NCI-H2196 (cell line): Measurements from ENCODE around the gene SLC30A2.

Source experiments
- DNase-seq: peaks from one replicate; lab custom pipeline; 2025; ENCODE audit not compliant: unreplicated experiment; lab: John Stamatoyannopoulos, UW

Gene SLC30A2

DNA sequence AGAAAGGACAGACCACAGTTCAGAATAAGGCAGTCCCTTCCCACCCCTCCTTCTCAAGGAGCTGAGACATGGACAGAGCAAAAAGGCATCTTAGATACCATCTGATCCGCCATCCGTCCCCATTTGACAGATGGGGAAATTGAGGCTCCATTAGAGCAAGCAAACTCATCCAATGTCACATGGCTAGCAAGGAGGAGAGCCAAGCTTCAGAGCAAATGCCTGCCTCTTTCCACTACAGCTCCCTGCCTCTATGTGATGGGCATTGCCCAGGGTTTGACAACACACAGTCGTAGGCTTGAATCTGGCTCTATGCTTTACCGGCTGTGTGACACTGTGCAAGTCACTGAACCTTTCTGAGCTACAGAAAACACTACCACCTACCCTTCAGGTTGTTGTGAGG is 3.9 kb downstream of the SLC30A2 start:
- no peak for DNase-seq

DNA sequence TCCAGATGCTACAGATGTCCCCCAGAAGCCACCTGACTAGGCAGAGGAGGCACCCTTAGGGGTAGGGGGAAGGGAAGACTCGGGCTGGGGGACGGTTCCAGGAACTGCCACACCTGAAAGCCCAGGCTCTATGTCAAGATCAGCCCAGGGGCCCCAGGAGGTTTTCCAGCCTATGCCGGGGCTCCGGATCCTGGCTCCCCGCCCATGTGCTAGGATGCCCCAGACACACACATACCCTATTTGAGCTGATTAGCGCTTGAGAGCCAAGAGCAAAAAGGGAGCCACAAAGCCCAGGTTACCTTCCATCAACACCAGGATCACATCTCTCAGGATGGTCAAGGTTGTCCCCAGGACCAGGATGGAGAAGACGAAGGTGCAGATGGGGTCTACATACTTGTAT is 4.5 kb downstream of the SLC30A2 start:
- DNase-seq = no peak

DNA sequence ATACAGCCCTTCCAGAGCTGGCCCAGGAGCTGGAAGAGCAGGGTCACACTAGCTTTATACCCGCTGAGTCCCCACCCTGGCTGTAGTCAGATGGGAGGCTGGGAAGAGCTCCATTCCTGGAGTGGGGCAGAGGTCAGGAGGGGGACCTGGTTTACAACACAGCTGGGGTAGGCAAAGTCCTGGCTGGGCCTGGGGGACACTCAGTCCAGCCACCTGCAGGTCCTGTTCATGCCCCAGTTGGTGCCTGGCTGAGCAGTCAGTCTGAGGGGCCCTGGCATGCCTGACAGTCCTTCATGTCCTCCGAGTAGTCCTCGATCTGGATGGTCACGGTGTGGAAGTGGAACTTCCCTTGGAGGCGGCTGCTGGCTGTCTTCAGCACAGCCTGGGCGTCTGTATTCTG is 7.0 kb downstream of the SLC30A2 start:
- DNase-seq = no peak

DNA sequence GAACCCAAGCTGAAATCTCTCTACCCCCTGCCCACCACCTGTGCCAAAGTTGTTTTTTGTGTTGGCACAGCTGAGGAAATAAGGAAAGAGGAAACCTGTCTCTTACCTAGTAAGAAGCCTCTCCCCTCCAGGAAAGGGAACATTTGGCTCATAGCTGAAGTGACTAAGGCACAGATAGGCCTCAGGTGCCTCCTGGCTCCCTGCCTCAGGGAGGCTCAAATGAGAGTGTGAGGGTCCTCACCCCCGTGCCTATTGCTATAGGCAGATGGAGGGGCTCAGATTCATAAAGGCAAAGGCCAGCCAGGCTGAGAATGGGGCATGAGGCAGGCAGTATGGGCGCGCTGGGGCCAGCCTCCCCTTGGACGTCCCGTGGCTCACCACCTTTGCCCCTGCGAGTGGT is 7.4 kb downstream of the SLC30A2 start:
- DNase-seq = no peak

DNA sequence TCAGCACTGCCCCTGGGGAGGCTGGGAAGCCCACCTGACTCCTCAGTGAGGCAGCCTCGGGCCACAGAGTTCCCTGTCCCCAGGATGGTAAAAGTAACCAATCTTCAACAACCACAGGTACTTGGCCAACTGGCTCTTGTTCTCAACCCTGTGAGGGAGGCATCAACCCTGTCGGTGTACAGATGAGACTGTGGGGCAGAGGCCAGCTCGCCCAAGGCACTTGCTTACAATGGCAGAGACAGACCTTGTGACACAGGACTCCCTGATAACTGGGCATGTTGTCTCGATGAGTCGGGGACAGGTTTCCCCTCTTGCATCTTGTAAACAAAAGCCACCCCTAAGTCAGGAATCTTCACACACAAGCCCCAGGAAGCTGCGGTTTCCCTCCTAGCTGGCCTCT is 8.0 kb downstream of the SLC30A2 start:
- no peak for DNase-seq

DNA sequence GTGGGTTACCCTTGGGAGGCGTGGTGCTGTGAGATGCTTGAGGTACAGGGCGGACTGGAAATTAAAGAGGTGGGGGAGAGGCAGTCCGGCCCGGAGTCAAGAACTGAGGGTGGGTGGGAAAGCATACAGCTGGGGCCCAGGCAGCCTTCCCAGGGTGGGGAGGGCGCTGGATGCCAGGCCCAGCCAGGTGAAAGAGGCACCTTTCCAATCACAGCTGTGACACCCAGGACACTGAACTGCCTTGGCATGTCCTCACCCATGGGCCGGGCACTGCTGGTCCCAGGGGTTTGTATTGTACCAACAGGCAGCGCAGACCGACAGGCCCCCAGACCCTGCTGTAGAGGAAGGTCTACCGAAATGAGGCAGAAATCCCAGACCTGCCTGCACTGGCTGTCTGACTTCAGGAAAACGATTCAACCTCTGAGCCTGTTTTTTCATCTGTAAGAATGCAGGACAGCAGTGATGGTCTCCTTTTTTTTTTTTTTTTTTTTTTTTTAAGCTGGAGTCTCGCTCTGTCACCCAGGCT is 9.1 kb downstream of the SLC30A2 start:
- DNase-seq = no peak

DNA sequence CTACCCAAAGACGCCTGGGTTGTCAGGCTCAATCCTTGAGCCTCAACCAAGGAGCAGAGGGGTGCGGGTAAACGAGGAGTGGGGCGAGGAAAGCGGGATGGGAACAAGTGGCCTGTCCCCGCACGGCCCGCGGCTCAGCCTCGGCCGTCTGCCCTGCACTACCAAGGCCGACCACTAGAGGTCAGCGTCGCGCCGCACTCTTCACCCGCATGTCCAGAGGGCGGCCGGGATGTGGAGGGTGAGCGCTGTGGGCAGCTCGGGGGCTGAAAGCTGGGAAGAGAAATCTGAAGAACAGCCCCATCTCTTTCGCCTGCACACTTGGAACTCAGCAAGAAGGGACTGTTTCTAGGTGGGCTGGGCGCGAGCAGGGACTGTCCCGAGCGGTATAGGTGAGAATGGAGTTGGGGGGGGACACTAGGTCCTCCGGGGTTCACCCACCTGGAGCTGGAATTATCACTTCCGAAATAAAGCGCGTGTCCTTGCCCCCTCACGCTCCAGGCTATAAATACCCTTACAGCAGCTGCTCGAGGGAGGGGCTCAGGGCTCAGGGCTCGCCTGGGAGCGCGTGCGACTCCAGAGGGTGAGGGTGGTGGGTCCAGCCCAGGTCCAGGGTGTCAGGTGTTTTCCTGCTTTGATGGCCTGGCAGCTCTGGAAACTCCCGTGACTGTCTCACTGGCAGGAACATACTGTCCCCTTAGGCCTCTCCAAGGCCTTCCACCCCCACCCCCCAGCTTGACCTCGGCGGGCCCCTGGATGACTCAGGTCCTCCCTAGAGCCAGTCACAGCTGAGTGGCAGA is 9.8 kb downstream of the SLC30A2 start:
- DNase-seq = peak; percentile 73

DNA sequence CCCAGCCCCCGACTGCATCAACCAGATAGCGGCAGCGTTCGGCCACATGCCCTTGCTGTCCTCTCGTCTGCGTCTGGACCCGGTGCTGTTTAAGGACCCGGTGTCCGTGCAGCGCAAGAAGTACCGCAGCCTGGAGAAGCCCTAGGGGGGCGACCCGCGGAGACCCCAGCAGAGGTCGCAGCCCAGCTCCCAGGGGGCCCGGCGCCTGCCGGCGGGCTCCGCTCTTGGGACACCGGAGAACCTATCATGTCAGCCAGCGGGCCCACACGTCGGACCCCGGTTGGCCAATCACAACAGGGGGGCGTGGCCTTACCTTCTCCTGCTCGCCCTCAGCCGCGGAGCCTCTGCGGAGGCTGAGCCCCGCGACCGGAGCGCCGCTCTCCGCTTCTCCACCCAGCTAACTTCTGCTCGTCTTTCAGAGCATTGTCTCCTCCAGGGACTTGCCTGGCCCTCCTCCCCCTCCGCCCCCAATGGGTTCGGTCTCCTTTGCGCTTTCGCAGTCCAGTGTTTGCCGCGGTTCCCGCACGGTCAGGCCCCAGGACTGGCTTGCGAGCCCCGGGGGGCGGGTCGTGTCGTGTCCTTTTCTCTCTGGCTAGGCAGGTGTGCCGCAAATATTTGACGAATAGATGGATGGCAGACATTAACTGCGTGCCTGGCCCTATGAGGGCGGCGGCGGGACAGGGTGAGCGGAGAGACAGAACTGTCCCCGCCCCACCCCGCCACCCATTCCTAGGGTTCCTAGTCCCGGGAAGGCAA is 10.5 kb downstream of the SLC30A2 start:
- peak; percentile 91 for DNase-seq

DNA sequence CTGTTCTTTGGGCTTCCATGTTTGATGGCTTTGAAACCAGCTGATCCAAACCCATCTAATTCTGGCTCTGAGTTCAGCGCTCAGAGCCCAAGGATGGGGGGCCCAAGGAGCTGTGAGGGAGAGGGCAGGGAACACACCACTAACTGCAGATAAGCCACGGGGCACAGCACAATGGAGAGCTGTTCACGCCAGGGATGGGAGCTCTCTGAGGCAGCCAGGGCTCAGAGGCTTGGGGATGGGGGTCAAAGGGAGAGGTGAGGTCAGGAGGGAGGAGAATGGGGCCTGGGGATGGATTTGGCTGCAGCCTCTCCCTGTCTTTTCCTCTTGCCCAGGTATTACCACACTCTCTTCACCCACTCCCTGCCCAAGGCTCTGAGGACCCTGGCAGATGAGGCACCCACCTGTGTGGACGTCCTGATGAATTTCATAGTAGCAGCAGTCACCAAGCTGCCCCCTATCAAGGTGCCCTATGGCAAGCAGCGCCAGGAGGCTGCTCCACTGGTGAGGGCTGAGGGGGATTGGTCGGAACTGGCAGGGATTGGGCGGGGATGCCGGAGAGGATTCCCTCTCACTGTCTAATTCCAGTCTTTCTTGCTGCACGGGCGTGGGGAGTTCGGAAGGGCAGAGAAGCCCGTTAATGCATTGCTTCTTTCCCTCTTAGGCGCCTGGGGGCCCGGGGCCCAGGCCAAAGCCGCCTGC is 11.3 kb downstream of the SLC30A2 start:
- DNase-seq = no peak

DNA sequence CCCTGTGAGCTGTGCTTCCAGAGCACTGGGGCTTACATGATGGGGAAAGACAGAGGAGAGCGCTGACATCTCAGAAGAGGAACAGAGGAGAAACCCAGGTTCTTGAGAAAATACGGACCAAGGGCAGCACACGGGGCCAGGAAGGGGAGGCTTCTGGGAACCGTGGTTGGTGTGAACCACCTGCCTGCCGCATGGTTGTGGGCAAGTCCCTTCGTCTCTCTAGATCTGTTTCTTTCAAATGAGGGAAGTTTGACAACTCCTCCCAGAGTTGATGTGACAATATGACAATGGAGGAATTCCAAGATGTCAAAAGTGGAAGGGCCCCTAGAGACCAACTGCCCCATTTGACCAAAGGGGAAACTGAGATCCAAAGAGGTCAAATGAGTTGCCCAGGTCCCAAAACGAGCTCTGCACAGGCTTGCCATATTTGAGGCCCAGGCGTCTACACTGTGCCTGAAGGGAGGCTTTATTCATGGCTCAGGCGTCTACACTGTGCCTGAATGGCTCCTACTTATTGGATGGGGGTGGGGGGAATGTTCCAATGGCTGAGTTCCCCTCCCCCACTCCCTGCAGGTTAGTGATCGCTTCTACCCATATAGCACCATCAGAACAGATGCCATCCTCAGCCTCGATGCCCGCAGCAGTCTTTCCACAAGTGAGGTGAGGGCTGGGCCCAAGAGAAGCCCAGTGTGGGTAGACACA is 13.1 kb downstream of the SLC30A2 start:
- no peak for DNase-seq

DNA sequence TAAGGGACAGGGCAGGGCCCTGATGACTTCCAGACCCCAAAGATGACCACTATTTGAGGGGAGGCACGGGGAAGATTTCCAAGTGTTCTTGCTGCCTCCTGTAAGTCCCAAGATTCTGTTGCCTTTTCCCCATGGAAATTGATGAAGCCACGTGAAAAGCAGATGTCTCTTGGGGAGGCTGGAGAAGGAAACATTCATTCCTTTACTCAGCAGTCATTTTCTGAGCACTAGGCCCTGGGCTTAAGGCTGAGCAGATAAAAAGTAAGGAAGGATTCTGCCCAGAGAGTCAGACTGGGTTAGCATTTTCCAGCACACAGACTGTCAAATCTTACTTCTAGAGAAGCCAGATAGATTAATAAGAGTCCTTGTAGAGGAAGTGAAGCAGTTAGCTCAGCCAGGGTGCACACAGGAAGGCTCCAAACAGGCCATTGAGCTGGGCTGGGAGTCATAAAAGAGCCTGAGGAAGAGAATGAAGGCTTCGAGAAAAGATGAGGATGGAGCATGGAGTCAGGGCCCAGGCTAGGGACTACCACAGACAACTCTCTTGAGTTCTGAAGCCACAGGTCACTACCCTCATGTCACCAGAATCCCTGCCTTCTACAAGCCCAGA is 14.2 kb downstream of the SLC30A2 start:
- DNase-seq = no peak

DNA sequence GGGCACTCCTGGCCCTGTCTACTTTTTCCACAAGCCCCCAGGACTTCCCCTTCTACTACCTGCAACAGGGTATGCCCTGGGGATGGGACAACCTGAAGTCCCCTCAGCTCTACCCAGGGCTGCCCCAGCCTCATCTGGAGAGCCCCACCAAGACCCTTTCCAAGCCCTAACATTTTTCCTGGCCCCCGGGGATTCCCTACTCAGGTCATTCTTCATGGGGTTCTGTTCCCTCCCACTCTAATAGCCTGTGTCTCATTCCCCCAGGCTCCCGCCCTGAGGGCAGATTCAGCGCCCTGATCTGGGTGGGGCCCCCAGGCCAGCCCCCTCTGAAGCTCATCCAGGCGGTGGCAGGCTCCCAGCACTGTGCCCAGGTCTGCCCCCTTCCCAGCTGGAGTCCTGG is 14.7 kb downstream of the SLC30A2 start:
- DNase-seq = no peak

DNA sequence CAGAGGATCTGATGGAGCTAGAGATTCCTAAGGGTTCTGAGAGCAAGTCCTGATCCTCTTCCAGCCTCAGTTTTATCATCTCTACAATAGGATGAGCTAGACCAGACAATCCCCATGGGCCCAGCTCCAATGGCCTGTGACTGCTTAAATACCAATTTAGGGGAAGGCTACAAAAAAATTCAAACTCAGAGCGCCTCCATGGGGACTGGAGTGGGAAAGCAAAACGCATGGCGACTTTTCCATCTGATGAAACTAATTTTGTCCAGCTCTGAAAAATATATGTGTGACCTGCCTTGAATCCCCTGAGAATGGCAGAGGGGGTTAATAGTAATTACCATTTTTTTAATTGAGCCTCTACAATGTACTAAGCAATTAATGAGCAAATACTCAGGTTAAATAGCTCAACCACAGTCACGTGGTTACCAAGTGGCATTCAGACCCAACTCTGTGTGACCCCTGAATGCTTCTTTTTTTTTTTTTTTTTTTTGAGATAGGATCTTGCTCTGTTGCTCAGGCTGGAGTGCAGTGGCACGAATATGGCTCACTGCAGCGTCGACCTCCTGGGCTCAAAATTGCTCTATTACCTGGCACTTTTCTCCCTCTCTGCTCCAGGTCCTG is 15.9 kb downstream of the SLC30A2 start:
- DNase-seq = no peak

DNA sequence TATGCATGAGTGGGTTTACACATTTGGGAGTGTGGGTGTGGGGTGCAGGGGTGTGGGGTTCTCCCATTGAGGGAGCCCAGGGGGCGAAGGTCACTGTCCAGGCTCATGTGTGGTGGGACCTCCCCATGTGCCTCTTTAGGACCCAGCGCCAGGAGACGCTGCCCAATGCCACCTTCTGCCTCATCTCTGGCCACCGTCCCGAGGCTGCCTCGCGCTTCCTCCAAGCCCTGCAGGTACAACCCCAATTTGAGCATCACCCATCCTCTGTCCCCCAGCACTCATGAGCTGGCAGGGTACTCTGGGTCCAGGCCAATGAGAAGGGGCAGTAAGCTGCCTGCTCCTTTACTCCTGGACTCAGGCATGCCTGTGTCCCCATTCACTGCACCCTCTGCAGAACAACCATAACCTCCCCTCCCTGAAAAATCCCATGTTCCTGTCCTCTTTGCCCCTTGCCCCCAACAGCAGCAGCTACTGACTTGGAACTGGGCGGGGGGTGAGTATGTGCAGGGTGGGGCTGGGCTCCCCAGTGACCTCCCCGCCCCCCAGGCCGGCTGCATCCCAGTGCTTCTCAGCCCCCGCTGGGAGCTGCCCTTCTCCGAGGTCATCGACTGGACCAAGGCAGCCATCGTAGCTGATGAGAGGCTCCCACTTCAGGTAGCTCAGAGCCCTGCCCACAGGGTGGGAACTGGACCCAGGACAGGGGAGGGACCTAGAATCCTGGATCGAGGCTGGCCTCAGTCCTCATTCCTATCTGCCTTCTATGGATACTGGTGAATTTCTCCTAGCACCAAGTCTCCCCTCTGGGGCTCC is 16.7 kb downstream of the SLC30A2 start:
- no peak for DNase-seq

DNA sequence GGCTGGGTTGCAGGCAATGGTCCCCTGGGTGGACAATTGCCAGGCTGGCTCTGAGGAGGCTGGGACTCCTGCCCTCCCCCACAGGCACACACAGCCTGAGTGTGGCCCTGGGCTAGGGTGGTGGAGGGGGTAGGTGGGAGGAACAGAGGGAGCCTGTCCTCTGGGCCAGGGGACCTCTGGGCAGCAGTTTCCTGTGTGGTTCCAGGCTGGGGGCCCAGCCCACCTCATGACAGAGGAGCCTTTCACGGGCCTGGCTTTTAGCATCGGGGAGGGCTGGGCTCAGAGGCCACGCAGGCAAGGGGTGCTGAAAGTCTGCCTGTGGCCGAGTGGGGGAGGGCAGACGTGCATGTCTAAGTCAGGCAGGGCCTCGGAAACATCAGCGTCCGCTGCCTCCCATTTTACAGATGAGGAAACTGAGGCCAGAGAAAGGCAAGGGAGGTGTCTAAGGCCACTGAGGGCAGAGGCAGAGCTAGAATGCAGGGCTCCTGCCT is 17.4 kb downstream of the SLC30A2 start:
- no peak for DNase-seq

DNA sequence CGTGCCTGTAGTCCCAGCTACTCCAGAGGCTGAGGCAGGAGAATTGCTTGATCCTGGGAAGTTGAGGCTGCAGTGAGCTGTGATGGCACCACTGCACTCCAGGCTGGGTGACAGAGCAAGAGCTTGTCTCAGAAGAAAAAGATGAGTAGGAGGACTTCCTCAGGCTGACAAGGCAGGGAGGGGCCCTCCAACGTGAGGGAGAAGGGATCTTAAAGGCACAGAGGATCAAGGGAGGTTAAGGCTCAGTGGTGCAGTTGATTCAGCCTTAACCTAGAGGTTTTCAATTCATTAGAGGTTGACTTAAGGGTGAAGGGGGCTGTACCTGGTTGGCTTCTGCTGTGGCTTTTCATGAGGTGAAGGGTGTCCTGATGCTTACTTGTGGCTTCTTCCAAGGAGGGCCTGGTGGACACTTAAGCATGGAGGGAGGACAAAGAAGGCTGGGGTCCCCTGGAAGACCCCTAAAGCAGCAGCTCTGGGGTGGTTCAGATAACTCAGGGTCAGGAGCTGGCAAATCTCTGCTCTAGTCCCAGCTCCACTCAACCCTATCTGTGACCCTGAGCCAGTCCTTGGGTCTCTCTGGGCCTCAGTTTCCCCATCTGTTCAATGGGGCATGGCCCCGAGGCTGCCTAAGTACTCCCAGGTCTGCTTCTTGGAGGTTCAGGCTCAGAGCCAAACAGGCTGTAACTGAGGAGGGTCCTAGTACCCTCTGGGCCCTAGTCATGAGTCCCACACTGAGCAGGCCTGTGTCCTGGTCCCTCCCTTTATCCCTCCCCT is 18.0 kb downstream of the SLC30A2 start:
- no peak for DNase-seq

DNA sequence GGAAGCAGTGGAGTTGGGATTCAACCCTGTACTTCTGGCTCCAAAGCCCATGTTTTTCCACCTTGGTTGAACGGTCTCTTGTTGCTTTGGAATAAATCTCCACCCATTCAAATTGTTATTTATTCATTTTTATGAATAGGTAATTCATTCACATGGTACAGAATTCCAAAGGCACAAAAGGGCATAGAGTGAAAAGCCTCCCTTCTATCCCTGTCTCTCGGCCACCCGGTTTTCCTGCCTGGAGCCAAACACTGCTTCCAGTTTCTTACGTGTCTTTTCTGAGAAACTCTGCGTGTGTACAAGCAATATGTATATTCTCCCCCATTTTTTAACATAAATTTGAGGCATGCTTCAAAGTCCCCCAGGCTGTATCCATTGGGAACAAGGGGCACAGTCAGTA is 20.4 kb downstream of the SLC30A2 start:
- no peak for DNase-seq

DNA sequence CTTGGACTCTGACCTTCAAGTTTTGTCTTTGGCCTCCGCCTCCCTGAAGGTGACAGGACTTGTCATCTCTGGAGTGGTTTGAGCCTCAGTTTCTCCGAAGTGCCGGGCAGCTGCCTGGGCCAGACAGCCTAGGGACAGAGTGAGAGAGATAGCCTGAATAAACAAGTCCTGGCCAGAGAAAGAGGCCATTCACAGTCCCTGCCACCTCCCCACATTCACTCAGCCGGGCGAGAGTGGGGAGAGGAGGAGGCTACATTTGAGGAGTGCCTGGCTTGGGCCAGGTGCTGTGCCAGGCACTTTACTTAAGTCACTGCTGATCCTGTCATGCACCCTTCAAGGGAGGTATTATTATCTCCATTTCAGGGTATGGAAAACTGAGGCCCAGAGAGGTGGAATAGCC is 20.9 kb downstream of the SLC30A2 start:
- no peak for DNase-seq

DNA sequence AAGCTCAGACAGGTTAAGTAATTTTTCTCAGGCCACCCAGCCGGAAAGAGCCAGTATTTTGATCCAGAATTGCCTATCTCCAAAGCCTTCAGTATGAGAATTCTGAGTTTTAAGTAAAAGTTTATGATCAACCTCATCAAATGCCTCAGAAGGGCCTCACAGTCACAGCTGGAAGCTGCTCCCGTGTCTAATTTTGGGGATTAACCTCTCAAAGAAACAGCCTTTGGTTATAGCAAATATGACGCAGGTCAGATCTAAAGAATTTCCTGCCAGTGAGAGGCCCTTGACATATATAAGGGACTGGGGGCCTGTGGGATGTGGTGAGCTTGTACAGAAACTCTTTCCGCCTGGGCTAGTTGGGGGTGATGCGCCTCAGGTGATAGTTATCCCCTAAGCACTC is 22.1 kb downstream of the SLC30A2 start:
- DNase-seq = no peak
